ENCODE measurements around the gene MORC3.

MORC3 gene

GRCh38 chr21:36344931-36345330 is 24.9 kb downstream of the MORC3 start:
- no peak for DNase-seq (ENCODE audit: extremely low spot score)
- ChIA-PET POLR2A (interaction anchor here (1.0 kb wide), 1 partner anchor 25 kb away, joined by 3 read pairs; the partner anchor contains the start of gene MORC3), CTCF (interaction anchor here (1.2 kb wide), 1 partner anchor 286 kb away, joined by 4 read pairs; no protein-coding TSS in a partner anchor)
- no peak for TF ChIP-seq SP1 (IDR thresholded peaks at IDR 0.05)
- TF ChIP-seq LEF1 (IDR thresholded peaks at IDR 0.05; ENCODE audit: borderline replicate concordance) = no peak
- no peak for TF ChIP-seq FOXA1 (IDR thresholded peaks at IDR 0.05)
- TF ChIP-seq BHLHE40 (IDR thresholded peaks at IDR 0.05; ENCODE audit: borderline replicate concordance) = no peak
- TF ChIP-seq FOXK2 (IDR thresholded peaks at IDR 0.05) = no peak
- TF ChIP-seq CTBP1 (IDR thresholded peaks at IDR 0.05; ENCODE audit: borderline replicate concordance) = no peak
- no peak for TF ChIP-seq TARDBP (IDR thresholded peaks at IDR 0.05)
- TF ChIP-seq ARNT (IDR thresholded peaks at IDR 0.05) = no peak
- TF ChIP-seq FOXM1 (IDR thresholded peaks at IDR 0.05; ENCODE audit: borderline replicate concordance) = no peak
- TF ChIP-seq ZNF384 (IDR thresholded peaks at IDR 0.05) = no peak
- no peak for TF ChIP-seq SUZ12 (IDR thresholded peaks at IDR 0.05)
- no peak for TF ChIP-seq NFRKB (IDR thresholded peaks at IDR 0.05)
- TF ChIP-seq HDGF (IDR thresholded peaks at IDR 0.05; ENCODE audit: borderline replicate concordance) = no peak
- no peak for TF ChIP-seq PKNOX1 (IDR thresholded peaks at IDR 0.05)
- TF ChIP-seq L3MBTL2 (conservative IDR thresholded peaks at IDR 0.05) = no peak
- no peak for TF ChIP-seq ELF4 (IDR thresholded peaks at IDR 0.05)

GRCh38 chr21:36347278-36347961 is 27.4 kb downstream of the MORC3 start:
- TF ChIP-seq ARNT (IDR thresholded peaks at IDR 0.05) (no peak), SUZ12 (IDR thresholded peaks at IDR 0.05) (no peak), L3MBTL2 (conservative IDR thresholded peaks at IDR 0.05) (no peak), TARDBP (IDR thresholded peaks at IDR 0.05) (no peak)
- DNase-seq (ENCODE audit: extremely low spot score) = no peak
- CTCF ChIA-PET = no interaction called here
- POLR2A ChIA-PET = no interaction called here

DNA sequence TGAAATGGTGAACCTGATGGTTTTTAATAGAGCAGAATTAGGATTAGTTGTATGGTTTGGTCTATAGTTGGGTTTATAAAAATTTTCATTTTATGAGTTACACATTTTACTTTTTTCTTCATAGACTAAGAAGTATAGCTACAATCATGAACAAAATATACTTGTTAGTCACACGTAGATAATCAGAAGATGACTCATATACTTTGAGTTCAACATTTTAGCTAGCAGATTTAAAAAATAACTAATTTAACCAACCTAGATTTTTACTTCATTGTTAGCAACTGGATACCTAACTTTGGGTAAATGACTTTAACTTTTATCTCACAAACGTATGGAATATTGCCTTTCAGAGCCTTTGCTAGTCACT is 27.9 kb downstream of the MORC3 start:
- ChIA-PET POLR2A (no interaction called here), CTCF (no interaction called here)
- DNase-seq (ENCODE audit: extremely low spot score) = no peak
- no peak for TF ChIP-seq LEF1 (IDR thresholded peaks at IDR 0.05; ENCODE audit: borderline replicate concordance)
- TF ChIP-seq ELF4 (IDR thresholded peaks at IDR 0.05) = no peak
- TF ChIP-seq NFRKB (IDR thresholded peaks at IDR 0.05) = no peak
- TF ChIP-seq L3MBTL2 (conservative IDR thresholded peaks at IDR 0.05) = no peak
- TF ChIP-seq SP1 (IDR thresholded peaks at IDR 0.05) = no peak
- no peak for TF ChIP-seq TARDBP (IDR thresholded peaks at IDR 0.05)
- no peak for TF ChIP-seq ZNF384 (IDR thresholded peaks at IDR 0.05)
- TF ChIP-seq HDGF (IDR thresholded peaks at IDR 0.05; ENCODE audit: borderline replicate concordance) = no peak
- TF ChIP-seq SUZ12 (IDR thresholded peaks at IDR 0.05) = no peak
- no peak for TF ChIP-seq BHLHE40 (IDR thresholded peaks at IDR 0.05; ENCODE audit: borderline replicate concordance)
- no peak for TF ChIP-seq FOXK2 (IDR thresholded peaks at IDR 0.05)
- no peak for TF ChIP-seq FOXM1 (IDR thresholded peaks at IDR 0.05; ENCODE audit: borderline replicate concordance)
- no peak for TF ChIP-seq CTBP1 (IDR thresholded peaks at IDR 0.05; ENCODE audit: borderline replicate concordance)

- no peak for DNase-seq (ENCODE audit: extremely low spot score)
- TF ChIP-seq ZNF384 (IDR thresholded peaks at IDR 0.05) (no peak), SUZ12 (IDR thresholded peaks at IDR 0.05) (no peak), BHLHE40 (IDR thresholded peaks at IDR 0.05; ENCODE audit: borderline replicate concordance) (no peak), FOXK2 (IDR thresholded peaks at IDR 0.05) (no peak), ELF4 (IDR thresholded peaks at IDR 0.05) (no peak), NFRKB (IDR thresholded peaks at IDR 0.05) (no peak), TARDBP (IDR thresholded peaks at IDR 0.05) (no peak), ARNT (IDR thresholded peaks at IDR 0.05) (no peak), PKNOX1 (IDR thresholded peaks at IDR 0.05) (no peak), FOXM1 (IDR thresholded peaks at IDR 0.05; ENCODE audit: borderline replicate concordance) (no peak), HDGF (IDR thresholded peaks at IDR 0.05; ENCODE audit: borderline replicate concordance) (no peak), L3MBTL2 (conservative IDR thresholded peaks at IDR 0.05) (no peak), FOXA1 (IDR thresholded peaks at IDR 0.05) (no peak), LEF1 (IDR thresholded peaks at IDR 0.05; ENCODE audit: borderline replicate concordance) (no peak), CTBP1 (IDR thresholded peaks at IDR 0.05; ENCODE audit: borderline replicate concordance) (no peak), SP1 (IDR thresholded peaks at IDR 0.05) (no peak)
- POLR2A ChIA-PET = no interaction called here
- CTCF ChIA-PET = no interaction called here
Measured at GRCh38 chr21:36349315-36349714, 29.3 kb downstream of the MORC3 start.

GRCh38 chr21:36350282-36350910 is 30.4 kb downstream of the MORC3 start:
- ChIA-PET CTCF (interaction anchor here (0.6 kb wide), 1 partner anchor 109 kb away, joined by 3 read pairs; no protein-coding TSS in a partner anchor), POLR2A (no interaction called here)
- no peak for DNase-seq (ENCODE audit: extremely low spot score)
- TF ChIP-seq L3MBTL2 (conservative IDR thresholded peaks at IDR 0.05) = no peak

DNA sequence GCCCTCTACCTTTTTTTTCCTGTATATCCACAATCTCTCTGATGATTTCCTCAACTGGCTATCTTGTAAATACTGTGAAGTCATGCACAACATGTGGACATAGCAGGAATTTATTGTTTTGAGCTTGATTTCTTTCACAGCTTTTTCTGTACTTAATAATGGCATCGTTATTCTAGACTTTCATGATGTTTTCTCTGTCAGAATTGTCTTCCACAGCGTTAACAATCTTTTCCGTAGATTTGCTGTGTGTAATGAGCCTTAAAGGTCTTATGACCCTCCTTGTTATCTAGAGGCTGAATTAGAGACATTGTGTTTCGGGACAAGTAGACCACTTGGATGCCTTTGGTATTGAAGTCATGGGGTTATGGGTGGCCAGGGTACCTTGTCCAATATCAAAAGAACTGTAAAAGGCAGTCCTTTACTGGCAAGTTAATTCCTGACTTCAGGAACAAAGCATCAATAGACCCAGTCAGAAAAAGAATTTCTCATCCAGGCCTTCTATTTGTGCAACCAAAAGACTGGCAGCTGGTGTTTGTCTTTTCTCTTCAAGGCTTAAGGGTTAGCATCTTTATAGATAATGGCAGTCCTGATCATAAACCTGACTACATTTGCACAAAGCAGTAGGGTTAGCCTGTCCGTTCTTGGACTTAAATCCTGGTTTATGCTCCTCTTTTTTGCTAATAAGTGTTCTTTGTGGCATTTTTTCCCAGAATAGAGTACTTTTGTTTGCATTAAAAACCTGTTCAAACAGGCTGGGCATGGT is 35.1 kb downstream of the MORC3 start:
- ChIA-PET CTCF (no interaction called here), POLR2A (no interaction called here)
- no peak for DNase-seq (ENCODE audit: extremely low spot score)
- TF ChIP-seq HDGF (IDR thresholded peaks at IDR 0.05; ENCODE audit: borderline replicate concordance) (no peak), BHLHE40 (IDR thresholded peaks at IDR 0.05; ENCODE audit: borderline replicate concordance) (no peak), LEF1 (IDR thresholded peaks at IDR 0.05; ENCODE audit: borderline replicate concordance) (no peak), TARDBP (IDR thresholded peaks at IDR 0.05) (no peak), NFRKB (IDR thresholded peaks at IDR 0.05) (no peak), SUZ12 (IDR thresholded peaks at IDR 0.05) (no peak), L3MBTL2 (conservative IDR thresholded peaks at IDR 0.05) (no peak), ELF4 (IDR thresholded peaks at IDR 0.05) (no peak), FOXK2 (IDR thresholded peaks at IDR 0.05) (no peak), FOXM1 (IDR thresholded peaks at IDR 0.05; ENCODE audit: borderline replicate concordance) (no peak), SP1 (IDR thresholded peaks at IDR 0.05) (no peak), PKNOX1 (IDR thresholded peaks at IDR 0.05) (no peak), ZNF384 (IDR thresholded peaks at IDR 0.05) (no peak), FOXA1 (IDR thresholded peaks at IDR 0.05) (no peak), ARNT (IDR thresholded peaks at IDR 0.05) (no peak), CTBP1 (IDR thresholded peaks at IDR 0.05; ENCODE audit: borderline replicate concordance) (no peak)
